ENCODE data around the gene SORCS2. TPM values are rescaled to one million over a fixed set of nuclear protein-coding genes. Genes with fewer than 3 reads are reported as not detected.
"Not testable (repeated sequence)": the region's sequence is repeated elsewhere in the genome, so short reads cannot be mapped to it uniquely, and the experiment has no call there.

The SORCS2 gene
- total RNA-seq, 1 experiment from 2014 or later, result 0.06 TPM

DNA sequence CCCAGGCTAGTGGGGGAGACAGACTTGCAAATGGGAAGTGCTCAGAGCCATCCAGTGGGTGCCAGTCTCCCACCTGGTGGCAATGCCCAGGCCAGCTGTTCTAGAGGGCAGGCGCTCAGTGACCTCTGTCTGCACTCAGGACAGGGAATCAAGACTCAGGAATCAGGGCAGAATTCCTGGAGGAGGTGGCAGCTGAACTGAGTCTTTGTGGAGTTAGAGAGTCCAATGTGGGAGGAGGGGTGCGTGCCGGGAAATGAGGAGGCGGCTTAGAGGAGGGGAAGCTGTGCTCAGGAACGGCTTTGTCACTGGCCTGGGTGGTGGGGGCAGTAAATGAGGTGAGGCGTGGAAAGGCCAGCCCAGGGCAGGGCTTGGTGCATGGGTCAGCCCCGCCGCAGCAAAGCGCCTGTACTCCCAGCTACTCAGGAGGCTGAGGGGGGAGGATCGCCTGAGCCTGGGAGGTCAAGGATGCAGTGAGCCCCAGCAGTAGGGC is 31.3 kb upstream of the SORCS2 start:
- no peak for DNase-seq (ENCODE audit: low spot score)
- BruUV-seq (replicated peaks), result no TSS peak
- intact Hi-C loops (cut with micrococcal nuclease; ENCODE audit: unreplicated experiment), result no loop called here
- Histone ChIP-seq H3K4me3 (ENCODE audit: low read depth, low read length, poor library complexity, severe bottlenecking) (no peak overlapping the region), H3K9me3 (ENCODE audit: low read depth, low read length, poor library complexity, severe bottlenecking) (no peaks in the 10 kb centered on the region), H3K27me3 (replicated peaks; ENCODE audit: insufficient read depth, low read depth, low read length, poor library complexity) (no peaks in the 10 kb centered on the region), H3K4me1 (ENCODE audit: insufficient read depth, low read length, poor library complexity, severe bottlenecking) (no peaks in the 10 kb centered on the region), H3K36me3 (ENCODE audit: insufficient read depth, low read length, poor library complexity, severe bottlenecking) (no peaks in the 10 kb centered on the region), H3K27ac (ENCODE audit: low read depth, low read length, poor library complexity, severe bottlenecking) (no peak overlapping the region)
- ChIA-PET CTCF (no interaction called here), POLR2A (ENCODE audit: low non-redundant PET) (no interaction called here)
- no peak for TF ChIP-seq EZH2 (IDR thresholded peaks at IDR 0.05; ENCODE audit: borderline replicate concordance, low read depth, low read length, poor library complexity, severe bottlenecking)

DNA sequence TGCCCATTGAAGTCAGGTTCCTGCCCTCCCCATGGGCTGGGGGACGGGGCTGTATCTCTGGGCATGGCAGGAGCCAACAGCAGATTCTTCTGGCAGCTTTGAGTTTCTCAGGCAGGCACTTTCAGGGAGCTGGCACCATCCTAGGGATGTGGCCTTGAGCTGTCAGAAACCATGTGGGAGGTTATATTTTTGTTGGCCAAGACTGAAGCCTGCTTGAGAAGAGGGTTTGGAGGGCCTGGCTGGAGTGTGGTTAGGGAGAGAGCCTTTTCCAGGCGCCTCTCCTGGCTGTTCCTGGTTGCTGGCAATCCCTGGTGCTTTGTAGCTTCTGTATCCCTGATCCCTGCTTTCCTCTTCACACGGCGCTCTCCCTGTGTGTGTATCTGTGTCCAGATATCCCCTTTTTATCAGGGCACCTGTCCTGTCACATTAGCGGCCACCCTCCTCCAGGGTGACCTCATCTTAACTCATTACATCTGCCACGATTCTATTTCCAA is 30.6 kb upstream of the SORCS2 start:
- TF ChIP-seq EZH2 (IDR thresholded peaks at IDR 0.05; ENCODE audit: borderline replicate concordance, low read depth, low read length, poor library complexity, severe bottlenecking), result no peak
- TF ChIP-seq, protein P1, sequence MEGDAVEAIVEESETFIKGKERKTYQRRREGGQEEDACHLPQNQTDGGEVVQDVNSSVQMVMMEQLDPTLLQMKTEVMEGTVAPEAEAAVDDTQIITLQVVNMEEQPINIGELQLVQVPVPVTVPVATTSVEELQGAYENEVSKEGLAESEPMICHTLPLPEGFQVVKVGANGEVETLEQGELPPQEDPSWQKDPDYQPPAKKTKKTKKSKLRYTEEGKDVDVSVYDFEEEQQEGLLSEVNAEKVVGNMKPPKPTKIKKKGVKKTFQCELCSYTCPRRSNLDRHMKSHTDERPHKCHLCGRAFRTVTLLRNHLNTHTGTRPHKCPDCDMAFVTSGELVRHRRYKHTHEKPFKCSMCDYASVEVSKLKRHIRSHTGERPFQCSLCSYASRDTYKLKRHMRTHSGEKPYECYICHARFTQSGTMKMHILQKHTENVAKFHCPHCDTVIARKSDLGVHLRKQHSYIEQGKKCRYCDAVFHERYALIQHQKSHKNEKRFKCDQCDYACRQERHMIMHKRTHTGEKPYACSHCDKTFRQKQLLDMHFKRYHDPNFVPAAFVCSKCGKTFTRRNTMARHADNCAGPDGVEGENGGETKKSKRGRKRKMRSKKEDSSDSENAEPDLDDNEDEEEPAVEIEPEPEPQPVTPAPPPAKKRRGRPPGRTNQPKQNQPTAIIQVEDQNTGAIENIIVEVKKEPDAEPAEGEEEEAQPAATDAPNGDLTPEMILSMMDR (conservative IDR thresholded peaks at IDR 0.05; ENCODE audit: low read depth, low read length), result no peak
- intact Hi-C loops (cut with micrococcal nuclease; ENCODE audit: unreplicated experiment), result no loop called here
- no peaks in the 10 kb centered on the region for H3K9me3 ChIP-seq (ENCODE audit: low read depth, low read length, poor library complexity, severe bottlenecking)
- H3K27me3 ChIP-seq (replicated peaks; ENCODE audit: insufficient read depth, low read depth, low read length, poor library complexity), result no peaks in the 10 kb centered on the region
- no peak overlapping the region for H3K4me3 ChIP-seq (ENCODE audit: low read depth, low read length, poor library complexity, severe bottlenecking)
- no peak for DNase-seq (ENCODE audit: low spot score)
- ChIA-PET POLR2A (ENCODE audit: low non-redundant PET) (no interaction called here), CTCF (no interaction called here)
- no TSS peak for BruUV-seq (replicated peaks)
- no peaks in the 10 kb centered on the region for H3K4me1 ChIP-seq (ENCODE audit: insufficient read depth, low read length, poor library complexity, severe bottlenecking)
- no peaks in the 10 kb centered on the region for H3K36me3 ChIP-seq (ENCODE audit: insufficient read depth, low read length, poor library complexity, severe bottlenecking)
- no peak overlapping the region for H3K27ac ChIP-seq (ENCODE audit: low read depth, low read length, poor library complexity, severe bottlenecking)

DNA sequence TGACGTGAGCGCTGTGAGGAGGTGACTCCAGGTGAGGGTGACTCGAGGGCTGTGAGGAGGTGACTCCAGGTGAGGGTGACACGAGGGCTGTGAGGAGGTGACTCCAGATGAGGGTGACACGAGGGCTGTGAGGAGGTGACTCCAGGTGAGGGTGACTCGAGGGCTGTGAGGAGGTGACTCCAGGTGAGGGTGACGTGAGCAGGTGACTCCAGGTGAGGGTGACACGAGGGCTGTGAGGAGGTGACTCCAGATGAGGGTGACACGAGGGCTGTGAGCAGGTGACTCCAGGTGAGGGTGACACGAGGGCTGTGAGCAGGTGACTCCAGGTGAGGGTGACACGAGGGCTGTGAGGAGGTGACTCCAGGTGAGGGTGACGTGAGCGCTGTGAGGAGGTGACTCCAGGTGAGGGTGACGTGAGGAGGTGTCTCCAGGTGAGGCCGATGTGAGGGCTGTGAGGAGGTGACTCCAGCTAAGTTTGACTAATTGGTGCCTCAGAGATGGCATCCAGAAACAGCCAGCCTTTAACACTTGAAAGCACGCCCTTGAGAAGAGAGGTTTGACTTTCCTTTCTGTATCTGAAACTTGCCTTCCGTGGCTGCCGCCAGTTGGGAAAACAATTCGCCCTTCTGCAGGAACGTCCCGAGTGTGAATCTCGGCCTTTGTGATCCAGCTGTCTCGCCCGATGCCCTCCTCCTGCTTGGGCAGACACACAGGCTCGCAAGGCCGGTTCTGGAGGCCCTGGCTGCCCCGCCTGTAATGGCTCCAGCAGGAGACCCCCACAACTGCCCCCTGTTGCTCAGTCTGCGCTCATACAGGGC is 27.1 kb upstream of the SORCS2 start:
- H3K4me1 ChIP-seq (ENCODE audit: insufficient read depth, low read length, poor library complexity, severe bottlenecking); H3K9me3 ChIP-seq (ENCODE audit: low read depth, low read length, poor library complexity, severe bottlenecking); POLR2A ChIA-PET (ENCODE audit: low non-redundant PET); H3K27ac ChIP-seq (ENCODE audit: low read depth, low read length, poor library complexity, severe bottlenecking); H3K36me3 ChIP-seq (ENCODE audit: insufficient read depth, low read length, poor library complexity, severe bottlenecking); BruUV-seq (replicated peaks); CTCF ChIA-PET; H3K4me3 ChIP-seq (ENCODE audit: low read depth, low read length, poor library complexity, severe bottlenecking); DNase-seq (ENCODE audit: low spot score); intact Hi-C loops (cut with micrococcal nuclease; ENCODE audit: unreplicated experiment); H3K27me3 ChIP-seq (replicated peaks; ENCODE audit: insufficient read depth, low read depth, low read length, poor library complexity): not testable (repeated sequence)

DNA sequence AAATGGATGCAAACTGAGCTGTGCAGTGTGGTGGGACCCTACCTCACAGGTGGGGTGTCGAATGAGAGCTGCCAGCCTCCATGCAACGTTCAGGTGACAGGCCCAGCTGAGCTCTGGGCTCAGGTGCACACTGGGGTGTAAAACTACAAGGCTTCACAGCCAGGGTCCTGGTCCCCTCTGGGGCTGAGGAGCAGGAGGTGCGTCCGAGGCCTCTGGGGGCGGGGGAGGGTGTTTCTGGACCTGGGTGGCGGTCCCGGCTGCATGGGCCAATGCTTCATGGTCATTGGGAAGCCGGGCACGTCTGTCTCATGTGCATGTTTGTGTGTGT is 26.5 kb upstream of the SORCS2 start:
- H3K27me3 ChIP-seq (replicated peaks; ENCODE audit: insufficient read depth, low read depth, low read length, poor library complexity), result peaks cover 2% of the 10 kb centered on the region
- TF ChIP-seq, protein P1 (conservative IDR thresholded peaks at IDR 0.05; ENCODE audit: low read depth, low read length), result no peak
- no peak for TF ChIP-seq EZH2 (IDR thresholded peaks at IDR 0.05; ENCODE audit: borderline replicate concordance, low read depth, low read length, poor library complexity, severe bottlenecking)
- intact Hi-C loops (cut with micrococcal nuclease; ENCODE audit: unreplicated experiment), result no loop called here
- ChIA-PET CTCF (no interaction called here), POLR2A (ENCODE audit: low non-redundant PET) (no interaction called here)
- H3K27ac ChIP-seq (ENCODE audit: low read depth, low read length, poor library complexity, severe bottlenecking), result no peak overlapping the region
- no peaks in the 10 kb centered on the region for H3K4me1 ChIP-seq (ENCODE audit: insufficient read depth, low read length, poor library complexity, severe bottlenecking)
- H3K4me3 ChIP-seq (ENCODE audit: low read depth, low read length, poor library complexity, severe bottlenecking), result no peak overlapping the region
- BruUV-seq (replicated peaks), result no TSS peak
- H3K9me3 ChIP-seq (ENCODE audit: low read depth, low read length, poor library complexity, severe bottlenecking), result no peaks in the 10 kb centered on the region
- no peak for DNase-seq (ENCODE audit: low spot score)
- no peaks in the 10 kb centered on the region for H3K36me3 ChIP-seq (ENCODE audit: insufficient read depth, low read length, poor library complexity, severe bottlenecking)

Measured in A673 (cell line).